Measurements from ENCODE around the gene GPATCH2L. TPM values are rescaled to one million over a fixed set of nuclear protein-coding genes. Genes with fewer than 3 reads are reported as not detected.

The GPATCH2L gene
- total RNA-seq, 2 donors from 2014 or later, result 23.4 to 61.7 TPM

DNA sequence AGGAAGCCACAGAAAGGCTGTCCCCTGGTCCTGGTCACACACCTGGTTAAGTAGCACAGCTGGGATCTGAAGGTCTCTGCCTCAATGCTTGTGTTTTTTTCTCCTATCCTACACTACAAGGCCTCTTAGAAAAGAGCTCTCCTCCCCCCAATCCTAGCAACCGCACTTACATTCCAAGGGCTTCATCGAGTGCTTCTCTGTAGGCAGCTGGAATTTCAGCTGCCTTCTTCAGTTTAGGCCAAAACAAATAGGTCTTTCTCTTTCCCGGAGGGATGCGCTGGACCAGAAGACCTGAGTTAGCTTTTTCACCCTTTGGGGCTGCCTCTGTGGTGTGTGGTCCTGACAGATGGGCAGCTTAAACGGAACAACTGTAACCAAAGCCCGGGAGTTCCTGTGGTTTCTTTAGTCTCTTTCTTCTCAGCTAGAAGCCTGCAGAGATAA lies 109.7 kb downstream of the GPATCH2L start:
- DNase-seq (no peak), ATAC-seq (no peak)
- 60 to 61% methylated on average over 6 of the region's 6 CpGs for WGBS, 2 donors
- Histone ChIP-seq H3K9me3 (no peaks in the 10 kb centered on the region), H3K27ac (no peak overlapping the region), H3K4me3 (no peak overlapping the region), H3K4me1 (no peaks in the 10 kb centered on the region), H3K36me3 (replicated peaks in 1 of 2; ENCODE audit: insufficient read depth in 1 of 2, low read depth in 2 of 2) (no peaks in the 10 kb centered on the region), H3K27me3 (no peaks in the 10 kb centered on the region)
- no peak for TF ChIP-seq POLR2A (IDR thresholded peaks at IDR 0.05)
- intact Hi-C loops (cut with DNase I), result no loop called here

DNA sequence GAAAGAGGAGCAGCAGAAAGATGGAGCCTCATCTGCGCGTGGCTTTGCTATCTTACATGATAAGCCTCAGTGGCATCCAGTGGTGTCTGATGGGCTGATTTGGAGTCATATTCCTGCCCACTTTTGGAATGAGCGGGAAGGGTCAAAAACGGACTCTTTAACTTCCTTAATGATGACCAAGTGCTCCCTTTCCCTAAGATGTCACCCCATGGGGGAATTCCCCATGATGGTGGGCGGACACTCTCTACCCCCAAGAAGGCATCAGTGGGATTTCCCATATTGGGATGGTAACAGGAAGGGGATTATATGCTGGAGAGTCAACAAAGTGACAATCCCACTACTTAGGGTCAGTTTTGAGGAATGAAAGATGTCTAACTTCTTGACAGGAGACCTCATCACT lies 110.9 kb downstream of the GPATCH2L start:
- no peak for ATAC-seq
- no peaks in the 10 kb centered on the region for H3K9me3 ChIP-seq
- H3K36me3 ChIP-seq (replicated peaks in 1 of 2; ENCODE audit: insufficient read depth in 1 of 2, low read depth in 2 of 2), result no peaks in the 10 kb centered on the region
- no peak for DNase-seq
- H3K4me1 ChIP-seq, result peaks cover 8% of the 10 kb centered on the region
- H3K27ac ChIP-seq, result no peak overlapping the region
- intact Hi-C loops (cut with DNase I), result no loop called here
- H3K4me3 ChIP-seq, result no peak overlapping the region
- TF ChIP-seq, protein P1, sequence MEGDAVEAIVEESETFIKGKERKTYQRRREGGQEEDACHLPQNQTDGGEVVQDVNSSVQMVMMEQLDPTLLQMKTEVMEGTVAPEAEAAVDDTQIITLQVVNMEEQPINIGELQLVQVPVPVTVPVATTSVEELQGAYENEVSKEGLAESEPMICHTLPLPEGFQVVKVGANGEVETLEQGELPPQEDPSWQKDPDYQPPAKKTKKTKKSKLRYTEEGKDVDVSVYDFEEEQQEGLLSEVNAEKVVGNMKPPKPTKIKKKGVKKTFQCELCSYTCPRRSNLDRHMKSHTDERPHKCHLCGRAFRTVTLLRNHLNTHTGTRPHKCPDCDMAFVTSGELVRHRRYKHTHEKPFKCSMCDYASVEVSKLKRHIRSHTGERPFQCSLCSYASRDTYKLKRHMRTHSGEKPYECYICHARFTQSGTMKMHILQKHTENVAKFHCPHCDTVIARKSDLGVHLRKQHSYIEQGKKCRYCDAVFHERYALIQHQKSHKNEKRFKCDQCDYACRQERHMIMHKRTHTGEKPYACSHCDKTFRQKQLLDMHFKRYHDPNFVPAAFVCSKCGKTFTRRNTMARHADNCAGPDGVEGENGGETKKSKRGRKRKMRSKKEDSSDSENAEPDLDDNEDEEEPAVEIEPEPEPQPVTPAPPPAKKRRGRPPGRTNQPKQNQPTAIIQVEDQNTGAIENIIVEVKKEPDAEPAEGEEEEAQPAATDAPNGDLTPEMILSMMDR (IDR thresholded peaks at IDR 0.05), result no peak
- no peak for TF ChIP-seq POLR2A (IDR thresholded peaks at IDR 0.05)
- 95 to 97% methylated on average over 5 of the region's 5 CpGs for WGBS, 2 donors
- no peaks in the 10 kb centered on the region for H3K27me3 ChIP-seq

Other genes starting within 250 kb of the GPATCH2L start
- 10 to 100 TPM; 23.6 to 30.7 TPM for gene TGFB3, start 169.9 kb upstream of the GPATCH2L start, total RNA-seq
- gene IFT43, start 166.2 kb upstream of the GPATCH2L start, total RNA-seq, result 10 to 100 TPM; 15.0 to 18.5 TPM
- gene ESRRB, start 224.2 kb downstream of the GPATCH2L start, total RNA-seq, result not detected

Measured in body of pancreas (tissue), 4 donors.